ENCODE data around the gene SNCAIP. TPM values are rescaled to one million over a fixed set of nuclear protein-coding genes. Genes with fewer than 3 reads are reported as not detected.
"Not testable (repeated sequence)": the region's sequence is repeated elsewhere in the genome, so short reads cannot be mapped to it uniquely, and the experiment has no call there.

SNCAIP gene
- total RNA-seq, 1 donor from 2014 or later, result 2.3 TPM

GRCh38 chr5:122468351-122469116, 156.5 kb downstream of the SNCAIP start:
- no peak for ATAC-seq

GRCh38 chr5:122469384-122469919, 157.4 kb downstream of the SNCAIP start:
- no peak for ATAC-seq

- peak; percentile 69 for ATAC-seq
Measured at GRCh38 chr5:122470365-122470764, 158.3 kb downstream of the SNCAIP start.

- ATAC-seq, result no peak
Measured at GRCh38 chr5:122471031-122471751, 159.2 kb downstream of the SNCAIP start.

- no peak for ATAC-seq
Measured at GRCh38 chr5:122471752-122472061, 159.7 kb downstream of the SNCAIP start.

GRCh38 chr5:122473138-122473843, 161.3 kb downstream of the SNCAIP start:
- ATAC-seq, result no peak

- ATAC-seq, result no peak
Measured at GRCh38 chr5:122473941-122474340, 161.9 kb downstream of the SNCAIP start.

- ATAC-seq, result peak; percentile 92
Measured at GRCh38 chr5:122478741-122479442, 166.9 kb downstream of the SNCAIP start.

GRCh38 chr5:122480146-122480545, 168.1 kb downstream of the SNCAIP start:
- ATAC-seq, result no peak

- ATAC-seq, result no peak
Measured at GRCh38 chr5:122484103-122484502, 172.1 kb downstream of the SNCAIP start.

GRCh38 chr5:122485226-122485625, 173.2 kb downstream of the SNCAIP start:
- no peak for ATAC-seq

GRCh38 chr5:122486616-122487015, 174.6 kb downstream of the SNCAIP start:
- not testable (repeated sequence) for ATAC-seq

- ATAC-seq, result no peak
Measured at GRCh38 chr5:122490718-122491117, 178.7 kb downstream of the SNCAIP start.

- ATAC-seq, result no peak
Measured at GRCh38 chr5:122492675-122493074, 180.6 kb downstream of the SNCAIP start.

- peak; percentile 83 for ATAC-seq
Measured at GRCh38 chr5:122493091-122494021, 181.3 kb downstream of the SNCAIP start.

GRCh38 chr5:122494109-122494508, 182.1 kb downstream of the SNCAIP start:
- ATAC-seq, result peak; percentile 68

GRCh38 chr5:122498163-122498562, 186.1 kb downstream of the SNCAIP start:
- no peak for ATAC-seq

GRCh38 chr5:122499585-122499984, 187.5 kb downstream of the SNCAIP start:
- ATAC-seq, result no peak

GRCh38 chr5:122500245-122501088, 188.4 kb downstream of the SNCAIP start:
- peak; percentile 22 for ATAC-seq

- ATAC-seq, result no peak
Measured at GRCh38 chr5:122501089-122501435, 189.0 kb downstream of the SNCAIP start.

- ATAC-seq, result no peak
Measured at GRCh38 chr5:122507045-122507444, 195.0 kb downstream of the SNCAIP start.
